ENCODE results near the gene RHOBTB1.

RHOBTB1 gene

DNA sequence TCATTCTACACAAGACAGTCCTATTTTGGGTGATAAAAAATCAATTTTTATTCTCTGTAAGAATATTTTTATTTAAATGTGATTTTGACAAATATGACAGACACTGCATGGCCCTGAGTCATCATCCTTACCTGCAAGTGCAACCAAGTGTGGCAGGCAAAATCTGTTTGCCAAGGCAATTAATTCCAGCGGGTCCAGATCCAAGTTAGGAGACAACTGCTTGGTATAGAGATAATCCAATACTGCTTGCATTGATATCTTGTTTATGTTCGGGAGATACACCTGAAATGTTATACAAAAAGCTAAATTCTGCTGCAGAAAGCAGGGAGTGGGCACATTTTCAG is 66.2 kb downstream of the RHOBTB1 start:
- no peak overlapping the region for H3K4me3 ChIP-seq (ENCODE audit: low read depth, low read length)
- TF ChIP-seq, protein P1, sequence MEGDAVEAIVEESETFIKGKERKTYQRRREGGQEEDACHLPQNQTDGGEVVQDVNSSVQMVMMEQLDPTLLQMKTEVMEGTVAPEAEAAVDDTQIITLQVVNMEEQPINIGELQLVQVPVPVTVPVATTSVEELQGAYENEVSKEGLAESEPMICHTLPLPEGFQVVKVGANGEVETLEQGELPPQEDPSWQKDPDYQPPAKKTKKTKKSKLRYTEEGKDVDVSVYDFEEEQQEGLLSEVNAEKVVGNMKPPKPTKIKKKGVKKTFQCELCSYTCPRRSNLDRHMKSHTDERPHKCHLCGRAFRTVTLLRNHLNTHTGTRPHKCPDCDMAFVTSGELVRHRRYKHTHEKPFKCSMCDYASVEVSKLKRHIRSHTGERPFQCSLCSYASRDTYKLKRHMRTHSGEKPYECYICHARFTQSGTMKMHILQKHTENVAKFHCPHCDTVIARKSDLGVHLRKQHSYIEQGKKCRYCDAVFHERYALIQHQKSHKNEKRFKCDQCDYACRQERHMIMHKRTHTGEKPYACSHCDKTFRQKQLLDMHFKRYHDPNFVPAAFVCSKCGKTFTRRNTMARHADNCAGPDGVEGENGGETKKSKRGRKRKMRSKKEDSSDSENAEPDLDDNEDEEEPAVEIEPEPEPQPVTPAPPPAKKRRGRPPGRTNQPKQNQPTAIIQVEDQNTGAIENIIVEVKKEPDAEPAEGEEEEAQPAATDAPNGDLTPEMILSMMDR (IDR thresholded peaks at IDR 0.05; ENCODE audit: low read depth, low read length), result no peak

DNA sequence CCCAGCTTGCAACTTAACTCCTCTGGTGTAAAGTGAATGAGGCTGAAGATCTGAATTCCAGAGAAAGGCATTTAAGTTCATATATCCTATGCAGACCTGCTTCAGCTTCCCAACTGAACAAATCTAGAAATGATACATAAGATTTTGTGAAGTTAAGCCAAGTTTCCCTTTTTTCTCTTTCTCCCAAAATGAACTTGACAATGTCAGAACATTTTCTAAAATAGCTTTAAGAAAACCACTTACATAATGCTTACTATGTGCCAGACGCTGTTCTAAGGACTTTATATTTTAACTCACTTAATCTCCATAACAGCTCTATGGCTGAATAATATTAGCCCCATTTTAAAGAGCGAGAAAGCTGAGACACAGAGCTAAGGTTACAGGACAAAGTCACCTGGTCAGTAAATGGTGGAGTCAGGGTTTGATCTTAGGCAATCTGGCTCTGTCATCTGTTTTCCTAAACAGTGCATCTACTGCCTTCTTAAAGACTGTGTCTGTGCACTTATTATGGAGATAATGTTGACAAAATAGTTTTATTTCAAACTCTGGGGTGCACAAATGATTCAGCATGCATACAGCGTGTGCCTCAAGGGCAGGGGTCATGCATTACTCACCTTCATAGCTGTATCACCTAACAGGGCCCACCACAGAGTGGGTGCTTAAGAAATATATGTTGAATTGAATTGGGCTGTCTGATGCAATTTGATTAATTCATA is 66.8 kb downstream of the RHOBTB1 start:
- TF ChIP-seq, protein P1 (IDR thresholded peaks at IDR 0.05; ENCODE audit: low read depth, low read length), result no peak
- no peak overlapping the region for H3K4me3 ChIP-seq (ENCODE audit: low read depth, low read length)

DNA sequence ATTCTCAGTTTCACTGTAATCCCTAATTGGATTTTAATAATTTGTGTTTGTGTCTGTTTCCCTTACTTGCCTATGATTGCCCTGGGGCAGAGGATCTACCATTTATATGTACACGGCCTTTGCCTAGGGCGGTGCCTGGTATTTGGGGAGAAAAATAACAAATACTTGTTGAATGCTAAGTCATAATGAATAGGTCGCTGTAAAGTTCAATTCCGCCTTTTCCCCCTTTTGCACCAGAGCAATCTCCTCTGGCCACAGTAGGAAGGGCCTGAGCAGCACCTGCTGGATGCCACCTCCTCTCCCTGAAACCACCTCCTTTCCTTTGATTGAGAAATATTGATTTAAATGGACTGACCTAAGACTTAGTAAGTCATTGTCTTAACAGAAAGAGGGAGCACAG is 70.2 kb downstream of the RHOBTB1 start:
- no peak overlapping the region for H3K4me3 ChIP-seq (ENCODE audit: low read depth, low read length)
- TF ChIP-seq, protein P1 (IDR thresholded peaks at IDR 0.05; ENCODE audit: low read depth, low read length), result no peak

DNA sequence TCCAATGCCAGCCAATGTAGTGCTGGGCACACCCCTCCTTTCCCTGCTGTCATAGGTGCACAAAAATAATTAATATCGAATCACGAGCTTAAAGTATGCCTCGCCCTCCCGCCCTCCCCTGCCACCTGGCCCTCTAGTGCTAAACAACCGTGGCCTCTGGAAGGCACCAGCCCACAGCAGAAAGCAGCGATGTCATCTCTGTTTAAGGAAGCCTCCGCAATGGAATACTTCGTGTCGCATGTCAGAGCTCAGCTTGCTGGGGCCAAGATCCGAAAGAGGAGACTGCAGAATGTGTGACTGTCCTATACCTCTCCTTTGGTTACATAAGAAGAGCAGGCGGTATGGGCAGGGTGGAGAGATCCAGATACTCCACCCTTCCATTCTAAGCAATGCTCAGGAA is 71.5 kb downstream of the RHOBTB1 start:
- TF ChIP-seq, protein P1 (IDR thresholded peaks at IDR 0.05; ENCODE audit: low read depth, low read length), result no peak
- no peak overlapping the region for H3K4me3 ChIP-seq (ENCODE audit: low read depth, low read length)

DNA sequence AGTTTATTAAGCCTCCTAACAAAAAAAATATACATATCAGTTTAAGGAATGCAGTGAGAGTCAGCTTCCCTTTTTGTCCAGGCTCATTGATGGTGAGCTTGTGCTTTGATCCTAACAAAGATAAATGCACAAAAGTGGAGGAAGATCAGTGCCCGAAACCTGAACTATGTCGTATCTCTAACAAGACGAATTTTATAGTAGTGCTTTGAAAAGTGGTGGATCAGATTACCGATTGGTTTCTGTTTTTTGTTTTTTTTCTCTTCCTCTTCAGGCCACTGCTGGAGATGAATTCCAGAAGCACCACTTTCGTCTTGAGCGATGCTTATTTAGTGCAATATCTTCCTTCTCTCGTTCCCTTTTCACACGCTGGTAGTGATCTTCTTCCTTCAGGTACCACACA is 72.8 kb downstream of the RHOBTB1 start:
- TF ChIP-seq, protein P1 (IDR thresholded peaks at IDR 0.05; ENCODE audit: low read depth, low read length), result no peak
- H3K4me3 ChIP-seq (ENCODE audit: low read depth, low read length), result no peak overlapping the region

DNA sequence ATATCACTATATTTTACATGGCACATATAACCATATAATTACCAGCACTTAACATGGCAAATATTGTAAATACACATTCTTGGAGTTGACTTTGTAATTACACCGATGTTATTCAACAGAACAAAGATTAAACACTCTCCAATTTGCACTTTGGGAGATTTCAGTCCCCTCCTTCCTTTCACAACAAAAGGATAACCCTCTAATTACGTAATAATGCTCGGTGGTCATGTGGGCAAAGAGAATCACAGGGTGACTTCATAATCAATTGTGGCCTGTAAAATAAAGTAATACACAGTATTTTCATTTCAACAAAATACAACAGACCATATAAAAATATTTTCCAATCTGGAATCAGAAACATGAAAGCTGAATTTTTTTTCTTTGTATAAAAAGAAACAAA is 73.2 kb downstream of the RHOBTB1 start:
- no peak overlapping the region for H3K4me3 ChIP-seq (ENCODE audit: low read depth, low read length)
- TF ChIP-seq, protein P1 (IDR thresholded peaks at IDR 0.05; ENCODE audit: low read depth, low read length), result no peak

DNA sequence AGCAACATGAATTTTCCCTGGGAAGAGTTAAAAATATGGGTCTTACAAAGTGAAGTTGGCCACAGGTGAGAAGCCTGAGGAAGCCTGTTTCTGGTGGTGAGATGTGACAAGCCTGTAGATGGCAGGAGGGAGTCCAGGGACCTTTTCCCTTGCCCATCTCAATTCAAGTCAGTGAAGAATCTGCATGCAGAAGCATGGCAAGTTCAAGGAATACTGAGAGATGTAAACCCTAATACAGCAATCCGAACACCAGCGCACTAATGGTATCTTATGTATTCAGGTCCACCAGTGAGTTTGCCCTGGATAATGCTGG is 73.6 kb downstream of the RHOBTB1 start:
- TF ChIP-seq, protein P1 (IDR thresholded peaks at IDR 0.05; ENCODE audit: low read depth, low read length), result no peak
- H3K4me3 ChIP-seq (ENCODE audit: low read depth, low read length), result no peak overlapping the region
